Measurements from ENCODE around the gene ATP10D.

DNA sequence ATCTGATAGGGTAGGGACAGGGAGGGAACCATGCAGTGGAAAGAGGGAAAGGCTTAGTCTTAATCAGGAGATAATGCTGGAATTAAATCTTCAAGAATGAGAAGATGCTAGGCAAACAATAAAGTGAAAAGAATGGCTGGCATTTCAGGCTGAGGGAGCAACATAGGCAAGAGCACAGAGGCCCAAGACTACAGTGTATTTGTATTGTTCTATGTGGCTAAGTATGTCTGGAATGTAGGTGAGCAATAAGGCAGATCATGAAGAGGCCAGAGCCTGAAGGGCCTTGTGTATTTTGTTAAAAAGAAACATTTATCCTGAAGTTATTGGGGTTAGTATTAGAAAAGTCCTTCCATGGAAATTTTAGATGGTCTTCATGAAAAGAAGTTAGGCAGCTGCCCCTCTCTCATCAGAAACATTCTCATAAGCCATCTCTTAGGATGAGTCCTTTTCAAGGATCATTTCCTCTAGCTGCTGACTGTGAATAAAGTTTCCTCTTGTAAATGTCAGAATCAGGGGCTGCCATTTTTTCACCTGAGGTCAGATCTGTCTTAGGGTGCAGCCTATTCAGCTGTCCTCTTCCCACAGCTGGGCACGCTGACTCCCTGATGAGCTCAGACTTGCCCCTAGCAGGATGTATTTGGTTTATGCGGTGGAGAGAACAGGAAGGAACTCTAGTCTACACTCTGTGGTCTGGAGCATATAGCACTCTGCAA lies 46.3 kb downstream of the ATP10D start:
- TF ChIP-seq EZH2 (IDR thresholded peaks at IDR 0.05; ENCODE audit: low read length, unreplicated experiment) (no peak), CTCF (conservative IDR thresholded peaks at IDR 0.05; ENCODE audit: low read depth, low read length) (no peak)
